ENCODE data around the gene PUS7.
"Not testable (repeated sequence)": the region's sequence is repeated elsewhere in the genome, so short reads cannot be mapped to it uniquely, and the experiment has no call there.

The PUS7 gene

GRCh38 chr7:105454095-105454747 lies 67.8 kb downstream of the PUS7 start:
- no peak for TF ChIP-seq CTCF (IDR thresholded peaks at IDR 0.05; ENCODE audit: low read depth, low read length)
- DNase-seq (ENCODE audit: extremely low read depth, low read depth) = peak; percentile 70

- TF ChIP-seq CTCF (IDR thresholded peaks at IDR 0.05; ENCODE audit: low read depth, low read length) = no peak
- no peak for DNase-seq (ENCODE audit: extremely low read depth, low read depth)
Observed at GRCh38 chr7:105452085-105452484, 70.0 kb downstream of the PUS7 start.

- not testable (repeated sequence) for DNase-seq (ENCODE audit: extremely low read depth, low read depth)
Observed at GRCh38 chr7:105450870-105451269, 71.2 kb downstream of the PUS7 start.

- no peak for DNase-seq (ENCODE audit: extremely low read depth, low read depth)
- no peak for TF ChIP-seq CTCF (IDR thresholded peaks at IDR 0.05; ENCODE audit: low read depth, low read length)
Observed at GRCh38 chr7:105450177-105450861, 71.8 kb downstream of the PUS7 start.

DNA sequence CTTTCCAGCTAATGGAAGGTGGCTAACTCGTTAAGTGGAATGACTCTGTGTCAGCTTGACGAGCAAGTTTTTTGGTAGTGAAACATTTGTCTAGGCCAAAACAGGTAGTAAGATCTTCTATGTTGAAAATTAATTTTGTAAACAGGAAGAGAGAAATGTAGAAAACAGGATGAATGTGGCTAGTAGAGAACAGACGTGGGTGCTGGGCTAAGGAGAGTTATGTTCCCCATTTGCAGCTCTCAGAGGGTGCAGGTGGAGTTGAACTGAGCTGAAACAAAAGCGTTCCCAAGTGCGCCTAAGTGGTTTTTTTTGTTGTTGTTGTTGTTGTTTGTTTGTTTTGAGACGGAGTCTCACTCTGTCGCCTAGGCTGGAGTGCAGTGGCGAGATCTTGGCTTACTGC lies 73.9 kb downstream of the PUS7 start:
- TF ChIP-seq CTCF (IDR thresholded peaks at IDR 0.05; ENCODE audit: low read depth, low read length) = no peak
- no peak for DNase-seq (ENCODE audit: extremely low read depth, low read depth)

DNA sequence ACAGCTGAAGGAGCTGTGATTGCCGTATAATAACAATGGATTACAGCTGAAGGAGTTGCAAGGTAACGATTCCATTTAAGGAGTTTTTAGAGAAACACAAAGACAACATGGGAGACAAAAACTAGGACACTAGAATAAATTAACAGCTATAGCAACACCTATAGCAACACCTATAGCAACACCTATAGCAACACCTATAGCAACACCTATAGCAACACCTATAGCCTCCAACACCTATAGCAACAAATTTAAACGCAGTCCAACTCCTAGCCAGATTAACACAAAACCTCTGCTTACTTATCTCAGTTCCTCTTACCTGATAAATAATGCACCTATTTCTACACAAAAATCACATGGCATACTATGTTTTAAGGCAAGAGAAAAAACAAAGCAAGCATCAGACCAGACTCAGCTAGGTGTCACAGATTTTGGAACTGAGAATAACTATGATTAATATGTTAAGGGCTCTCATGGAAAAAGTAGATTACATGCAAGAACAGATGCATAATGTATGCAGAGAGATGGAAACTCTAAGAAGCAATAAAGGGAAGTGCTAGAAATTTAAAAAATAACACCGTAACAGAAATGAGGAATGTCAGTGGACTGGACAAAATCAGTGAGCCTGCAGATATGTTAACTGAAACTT lies 77.6 kb downstream of the PUS7 start:
- no peak for DNase-seq (ENCODE audit: extremely low read depth, low read depth)
- no peak for TF ChIP-seq CTCF (IDR thresholded peaks at IDR 0.05; ENCODE audit: low read depth, low read length)

DNA sequence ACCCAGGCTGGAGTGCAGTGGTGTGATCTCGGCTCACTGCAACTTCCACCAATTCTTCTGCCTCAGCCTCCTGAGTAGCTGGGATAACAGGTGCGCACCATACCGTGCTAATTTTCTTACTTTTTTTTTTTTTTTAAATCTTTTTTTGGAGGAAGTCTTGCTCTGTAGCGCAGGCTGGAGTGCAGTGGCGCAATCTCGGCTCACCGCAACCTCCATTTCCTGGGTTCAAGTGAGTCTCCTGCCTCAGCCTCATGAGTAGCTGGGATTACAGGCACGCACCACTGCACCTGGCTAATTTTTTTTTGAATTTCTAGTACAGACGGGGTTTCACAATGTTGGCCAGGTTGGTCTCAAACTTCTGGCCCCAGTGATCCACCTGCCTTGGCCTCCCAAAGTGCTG lies 79.9 kb downstream of the PUS7 start:
- not testable (repeated sequence) for DNase-seq (ENCODE audit: extremely low read depth, low read depth)

DNA sequence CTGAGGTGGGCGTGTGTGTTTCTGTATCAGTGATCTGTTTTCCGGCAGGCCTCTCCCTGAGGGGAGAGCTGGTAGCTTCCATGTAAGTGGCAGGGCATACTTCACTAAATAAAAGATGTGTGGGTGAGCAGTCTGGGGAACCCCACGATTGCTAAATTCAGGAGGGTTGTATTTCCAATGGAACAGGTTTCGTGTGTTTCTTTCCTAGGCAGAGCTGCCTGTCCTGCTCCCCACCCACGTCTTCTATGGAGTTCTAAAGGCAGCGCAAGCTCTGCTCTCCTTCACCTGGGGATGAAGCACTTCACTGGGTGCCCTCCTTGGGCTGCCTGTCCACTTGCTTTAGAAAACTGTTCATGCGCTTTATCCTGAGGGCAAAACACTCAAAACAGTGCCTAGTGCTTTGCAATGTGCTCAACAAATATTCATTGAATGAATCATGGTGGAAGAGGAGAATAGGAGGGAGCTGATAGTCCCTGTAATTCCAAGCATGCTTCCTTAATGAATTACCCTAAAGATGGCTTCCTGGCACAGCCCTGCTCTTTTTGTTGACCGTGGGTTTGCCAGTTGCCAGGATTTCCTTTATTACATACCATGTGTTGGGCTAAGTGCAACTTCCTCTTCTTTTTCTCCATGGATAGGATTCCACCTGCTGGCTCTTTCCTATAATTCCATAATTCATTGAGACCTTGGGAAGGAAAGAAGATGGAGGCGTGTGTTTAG lies 82.7 kb downstream of the PUS7 start:
- TF ChIP-seq CTCF (IDR thresholded peaks at IDR 0.05; ENCODE audit: low read depth, low read length) = no peak; the same call in none of the 2 replicates
- peak; percentile 65 for DNase-seq (ENCODE audit: extremely low read depth, low read depth)

All from AG09319 (cell line).